ENCODE measurements around the gene TBX21. TPM values are rescaled to one million over a fixed set of nuclear protein-coding genes. Genes with fewer than 3 reads are reported as not detected.
A peak's percentile ranks its signal among the peaks of the same experiment; 100 is the strongest.

Gene TBX21
- total and polyA plus RNA-seq, 9 of the 15 experiments (the other 6 are each of a cell fraction or from before 2014, with no cell fraction given): 0.07 TPM; not detected in 8

GRCh38 chr17:47742319-47743181, 9.5 kb downstream of the TBX21 start (continued):
- TF ChIP-seq REST (IDR thresholded peaks at IDR 0.05; ENCODE audit: borderline replicate concordance) (peak; percentile 72), REST (CRISPR knock-in tag; IDR thresholded peaks at IDR 0.05; ENCODE audit: low read depth) (no peak), HINFP (tag; conservative IDR thresholded peaks at IDR 0.05; ENCODE audit: low read depth) (peak; percentile 94), NR3C1 (CRISPR knock-in tag; IDR thresholded peaks at IDR 0.05) (no peak), ZNF146 (CRISPR knock-in tag; IDR thresholded peaks at IDR 0.05; ENCODE audit: unreplicated experiment) (no peak), MLX (CRISPR knock-in tag; conservative IDR thresholded peaks at IDR 0.05) (no peak), ZNF77 (CRISPR knock-in tag; IDR thresholded peaks at IDR 0.05) (no peak), SMC3 (conservative IDR thresholded peaks at IDR 0.05; ENCODE audit: insufficient read depth, low read depth, low read length) (peak; percentile 69), CTBP1 (IDR thresholded peaks at IDR 0.05; ENCODE audit: borderline replicate concordance) (no peak), ZNF282 (CRISPR knock-in tag; IDR thresholded peaks at IDR 0.05) (no peak), SNAPC5 (CRISPR knock-in tag; IDR thresholded peaks at IDR 0.05) (no peak), BDP1 (IDR thresholded peaks at IDR 0.05; ENCODE audit: insufficient read depth, insufficient read length) (no peak), ARID2 (IDR thresholded peaks at IDR 0.05) (peak; percentile 31; the same call in 1 of the 2 replicates), NRF1 (conservative IDR thresholded peaks at IDR 0.05 in 1 of 2, IDR thresholded peaks at IDR 0.05 in 1 of 2) (0 out of 4 replicates have a peak, but pooled peaks of 1 of the 2 experiments have one; percentile 13), ZBTB5 (IDR thresholded peaks at IDR 0.05) (peak; percentile 93)

All from K562 (cell line).